ENCODE results near the gene TOMM70.

TOMM70 gene

DNA sequence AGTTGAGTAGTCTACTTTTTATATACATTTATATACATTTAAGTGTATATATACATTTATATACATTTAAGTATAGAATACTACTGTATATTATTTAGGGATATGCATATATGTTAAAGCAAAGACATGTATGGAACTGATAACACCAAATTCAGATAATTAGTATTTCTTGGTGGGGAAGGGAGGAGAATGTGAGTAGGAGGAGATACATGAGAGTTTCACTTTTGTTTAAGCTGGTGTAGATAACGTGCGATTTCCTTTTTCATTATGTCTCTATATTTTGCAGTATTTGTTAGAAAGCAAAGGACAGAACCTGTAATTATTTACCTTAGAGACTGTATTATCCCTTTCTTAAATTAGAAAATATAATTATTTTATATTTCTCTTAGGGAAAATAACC lies 83.0 kb downstream of the TOMM70 start:
- TF ChIP-seq, protein P1, sequence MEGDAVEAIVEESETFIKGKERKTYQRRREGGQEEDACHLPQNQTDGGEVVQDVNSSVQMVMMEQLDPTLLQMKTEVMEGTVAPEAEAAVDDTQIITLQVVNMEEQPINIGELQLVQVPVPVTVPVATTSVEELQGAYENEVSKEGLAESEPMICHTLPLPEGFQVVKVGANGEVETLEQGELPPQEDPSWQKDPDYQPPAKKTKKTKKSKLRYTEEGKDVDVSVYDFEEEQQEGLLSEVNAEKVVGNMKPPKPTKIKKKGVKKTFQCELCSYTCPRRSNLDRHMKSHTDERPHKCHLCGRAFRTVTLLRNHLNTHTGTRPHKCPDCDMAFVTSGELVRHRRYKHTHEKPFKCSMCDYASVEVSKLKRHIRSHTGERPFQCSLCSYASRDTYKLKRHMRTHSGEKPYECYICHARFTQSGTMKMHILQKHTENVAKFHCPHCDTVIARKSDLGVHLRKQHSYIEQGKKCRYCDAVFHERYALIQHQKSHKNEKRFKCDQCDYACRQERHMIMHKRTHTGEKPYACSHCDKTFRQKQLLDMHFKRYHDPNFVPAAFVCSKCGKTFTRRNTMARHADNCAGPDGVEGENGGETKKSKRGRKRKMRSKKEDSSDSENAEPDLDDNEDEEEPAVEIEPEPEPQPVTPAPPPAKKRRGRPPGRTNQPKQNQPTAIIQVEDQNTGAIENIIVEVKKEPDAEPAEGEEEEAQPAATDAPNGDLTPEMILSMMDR (IDR thresholded peaks at IDR 0.05; ENCODE audit: low read depth, low read length, missing control alignments) = no peak
- no peak overlapping the region for H3K4me3 ChIP-seq (ENCODE audit: low read depth, low read length)
- in situ Hi-C loops (cut with HindIII; ENCODE audit: low sequenced_read_pairs) = no loop called here
- DNase-seq (ENCODE audit: low read depth) = no peak

DNA sequence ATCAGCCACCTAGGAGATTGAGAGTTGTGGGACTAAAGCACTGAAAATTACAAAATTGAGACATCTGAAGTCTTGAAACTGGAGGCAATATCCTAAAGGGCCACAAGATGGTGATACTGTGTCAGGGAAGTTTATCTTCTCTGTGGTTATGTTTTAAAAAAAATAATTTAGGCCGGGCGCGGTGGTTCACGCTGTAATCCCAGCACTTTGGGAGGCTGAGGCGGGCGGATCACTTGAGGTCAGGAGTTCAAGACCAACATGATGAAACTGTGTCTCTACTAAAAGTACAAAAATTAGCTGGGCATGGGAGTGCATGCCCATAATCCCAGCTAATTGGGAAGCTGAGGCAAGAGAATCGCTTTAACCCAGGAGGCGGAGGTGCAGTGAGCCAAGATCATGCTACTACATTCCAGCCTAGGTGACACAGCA lies 84.2 kb downstream of the TOMM70 start:
- H3K4me3 ChIP-seq (ENCODE audit: low read depth, low read length) = no peak overlapping the region
- in situ Hi-C loops (cut with HindIII; ENCODE audit: low sequenced_read_pairs) = no loop called here
- TF ChIP-seq, protein P1 (IDR thresholded peaks at IDR 0.05; ENCODE audit: low read depth, low read length, missing control alignments) = peak; percentile 65
- DNase-seq (ENCODE audit: low read depth) = peak; percentile 53

Measured in astrocyte of the cerebellum (primary cell).